HL-60 (cell line): ENCODE data around the gene CCDC106.

Experiments used
- CTCF ChIP-seq: IDR thresholded peaks from one replicate; pipeline ENCODE4 v1.5.1; 2011; ENCODE audit warnings: low read length, control low read depth, inconsistent platforms; ENCODE audit not compliant: insufficient read depth
- GABPA ChIP-seq: IDR thresholded peaks from 2 replicates; pipeline ENCODE4 v1.6.1; 2012; ENCODE audit warnings: low read depth
- POLR2AphosphoS5 ChIP-seq: IDR thresholded peaks from 2 replicates; pipeline ENCODE4 v1.6.1; 2012; ENCODE audit warnings: low read depth
- REST ChIP-seq: IDR thresholded peaks from 2 replicates; pipeline ENCODE4 v1.6.1; 2012; ENCODE audit warnings: low read depth; ENCODE audit not compliant: insufficient replicate concordance

DNA sequence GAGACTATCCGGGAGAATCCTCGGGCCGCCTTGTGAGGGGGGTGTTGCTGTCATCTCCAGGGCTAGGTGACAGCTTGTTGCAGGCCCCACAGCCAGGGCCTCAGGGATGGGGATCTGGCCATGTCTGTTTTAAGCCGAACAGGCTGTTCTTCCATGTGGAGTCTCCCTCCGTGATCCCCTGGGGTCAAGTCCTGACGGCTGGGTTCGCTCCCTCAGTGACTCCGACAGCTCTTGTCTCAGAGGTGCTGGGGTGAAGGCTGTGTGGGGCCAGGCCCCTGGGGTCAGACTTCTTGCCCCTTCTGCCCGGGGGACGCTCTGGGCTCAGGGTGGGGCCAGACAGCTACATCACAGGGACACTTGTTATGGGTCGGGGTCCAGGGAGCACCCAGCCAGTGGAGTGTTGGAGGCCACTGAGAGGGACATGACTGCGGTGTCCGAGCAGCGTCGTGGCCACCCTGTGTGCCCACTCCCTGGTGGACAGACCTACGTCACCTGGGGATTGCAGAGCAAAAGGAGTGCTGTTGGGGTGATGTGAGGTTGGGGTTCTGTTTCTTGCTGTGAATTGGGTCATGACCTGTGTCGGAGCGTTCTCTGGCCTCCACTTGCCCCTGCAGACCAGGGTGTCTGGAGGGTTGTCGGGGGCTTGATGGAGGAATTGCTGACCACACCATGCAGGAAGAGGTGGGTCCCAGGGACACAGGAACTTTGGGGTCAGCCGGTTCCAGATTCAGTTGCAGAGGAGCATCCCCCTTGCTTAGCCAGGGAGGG, 48.5 kb downstream of the CCDC106 start:
- TF ChIP-seq POLR2AphosphoS5 (no peak), CTCF (no peak), REST (no peak), GABPA (no peak)
